Activated T-helper 2 cell treated with anti-CD3 and anti-CD28 coated beads, Interferon-gamma antibody, Interleukin-2, Interleukin-4, amounts not matched to agents 10 μg/mL and 5 μg/mL and 100 μg/mL, durations not matched to agents 14 hours and 24 hours and 36 hours (primary cell): Measurements from ENCODE around the gene NEXMIF. TPM values are rescaled to one million over a fixed set of nuclear protein-coding genes. Genes with fewer than 3 reads are reported as not detected.
"Not testable (repeated sequence)": the region's sequence is repeated elsewhere in the genome, so short reads cannot be mapped to it uniquely, and the experiment has no call there.

Experiments
- DNase-seq: peaks from one replicate; pipeline ENCODE4 v3.0.0; 2021; ENCODE audit warnings: low spot score
- H3K27ac Mint-ChIP-seq: one replicate; pipeline ENCODE4 v1.8.0; 2021; ENCODE audit warnings: mixed read lengths
- H3K27me3 Mint-ChIP-seq: one replicate; pipeline ENCODE4 v1.8.0; 2021; ENCODE audit warnings: low read depth, mixed read lengths
- H3K36me3 Mint-ChIP-seq: one replicate; pipeline ENCODE4 v1.8.0; 2021; ENCODE audit warnings: low read depth, mixed read lengths
- H3K4me1 Mint-ChIP-seq: one replicate; pipeline ENCODE4 v1.8.0; 2021; ENCODE audit warnings: low read depth, mixed read lengths
- H3K4me3 Mint-ChIP-seq: one replicate; pipeline ENCODE4 v1.8.0; 2021; ENCODE audit warnings: low read depth, mild to moderate bottlenecking, moderate library complexity, mixed read lengths
- H3K9me3 Mint-ChIP-seq: one replicate; pipeline ENCODE4 v1.8.0; 2021; ENCODE audit warnings: mixed read lengths
- intact Hi-C: fragments of 100-400 bp; cut with micrococcal nuclease; formaldehyde crosslinking; loops from one replicate; pipeline ENCODE4 v1.15.1; 2023
- total RNA-seq: library from RNA; stranded (reverse); gene quantifications from 2 replicates; pipeline ENCODE4 v1.2.3, GENCODE V29; 2022

The NEXMIF gene
- total RNA-seq, 1 donor from 2014 or later, result 0.43 TPM

DNA sequence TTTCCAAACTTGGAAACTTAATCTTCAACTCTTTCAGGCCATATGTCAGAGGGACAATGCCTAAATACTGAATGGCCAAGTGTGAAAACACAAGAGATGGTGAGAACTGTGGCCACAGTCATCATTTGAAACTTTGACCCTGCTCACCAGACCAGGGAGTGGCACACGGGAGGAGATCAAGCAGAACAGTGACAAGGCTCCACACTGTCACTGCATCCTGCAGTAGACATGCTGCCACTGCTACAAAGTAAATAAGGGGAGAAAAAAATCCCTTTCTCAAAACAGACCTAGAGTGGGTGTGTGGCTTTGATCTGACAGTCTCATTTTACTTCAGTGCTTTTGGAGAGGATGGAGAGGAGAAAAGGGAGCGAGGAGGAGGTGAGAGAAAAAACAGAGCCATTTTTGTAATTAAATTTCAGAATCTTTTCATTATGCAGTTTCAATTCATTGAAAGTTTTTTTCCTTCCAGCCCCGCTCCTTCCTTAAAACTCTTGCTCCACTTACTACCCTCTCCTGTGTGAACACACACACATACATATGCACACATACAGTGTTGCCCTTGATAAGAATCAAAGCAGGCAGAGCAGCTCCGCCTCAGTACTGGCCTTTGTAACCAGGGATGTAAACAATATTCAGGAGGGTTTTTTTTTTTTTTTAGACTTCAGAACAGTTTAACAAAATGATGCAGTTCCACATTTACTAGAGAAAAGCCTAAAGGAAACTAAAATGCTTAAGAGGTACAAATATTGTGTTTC is 34.4 kb downstream of the NEXMIF start:
- Mint-ChIP-seq H3K36me3 (no peaks in the 10 kb centered on the region), H3K27ac (no peak overlapping the region), H3K4me1 (no peaks in the 10 kb centered on the region), H3K9me3 (no peaks in the 10 kb centered on the region), H3K4me3 (no peak overlapping the region), H3K27me3 (no peaks in the 10 kb centered on the region)
- intact Hi-C loops, result no loop called here
- no peak for DNase-seq

DNA sequence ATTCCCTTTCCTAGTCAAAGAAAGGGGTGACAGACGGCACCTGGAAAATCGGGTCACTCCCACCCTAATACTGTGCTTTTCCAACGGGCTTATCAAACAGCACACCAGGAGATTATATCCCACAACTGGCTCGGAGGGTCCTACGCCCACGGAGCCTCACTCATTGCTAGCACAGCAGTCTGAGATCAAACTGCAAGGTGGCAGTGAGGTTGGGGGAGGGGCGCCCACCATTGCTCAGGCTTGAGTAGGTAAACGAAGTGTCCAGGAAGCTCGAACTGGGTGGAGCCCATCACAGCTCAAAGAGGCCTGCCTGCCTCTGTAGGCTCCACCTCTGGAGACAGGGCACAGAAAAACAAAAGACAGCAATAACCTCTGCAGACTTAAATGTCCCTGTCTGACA is 42.9 kb downstream of the NEXMIF start:
- H3K36me3 Mint-ChIP-seq, intact Hi-C loops, H3K27me3 Mint-ChIP-seq, H3K4me3 Mint-ChIP-seq, H3K27ac Mint-ChIP-seq, DNase-seq, H3K4me1 Mint-ChIP-seq, H3K9me3 Mint-ChIP-seq: not testable (repeated sequence)

DNA sequence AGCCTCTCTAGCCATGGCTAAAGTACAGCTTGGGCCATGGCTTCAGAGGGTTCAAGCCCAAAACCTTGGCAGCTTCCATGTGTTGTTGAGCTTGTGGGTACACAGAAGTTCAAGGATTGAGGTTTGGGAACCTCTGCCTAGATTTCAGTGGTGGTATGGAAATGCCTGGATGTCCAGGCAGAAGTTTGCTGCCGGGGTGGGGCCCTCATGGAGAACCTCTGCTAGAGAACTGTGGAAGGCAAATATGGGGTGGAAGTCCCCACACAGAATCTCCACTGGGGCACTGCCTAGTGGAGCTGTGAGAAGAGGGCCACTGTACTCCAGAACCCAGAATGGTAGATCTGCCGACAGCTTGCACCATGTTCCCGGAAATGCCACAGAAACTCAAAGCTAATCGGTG is 59.5 kb downstream of the NEXMIF start:
- Mint-ChIP-seq H3K27me3 (no peaks in the 10 kb centered on the region), H3K36me3 (no peaks in the 10 kb centered on the region), H3K9me3 (peaks cover 22% of the 10 kb centered on the region), H3K4me3 (no peak overlapping the region), H3K4me1 (no peaks in the 10 kb centered on the region), H3K27ac (no peak overlapping the region)
- intact Hi-C loops, result no loop called here
- DNase-seq, result no peak

DNA sequence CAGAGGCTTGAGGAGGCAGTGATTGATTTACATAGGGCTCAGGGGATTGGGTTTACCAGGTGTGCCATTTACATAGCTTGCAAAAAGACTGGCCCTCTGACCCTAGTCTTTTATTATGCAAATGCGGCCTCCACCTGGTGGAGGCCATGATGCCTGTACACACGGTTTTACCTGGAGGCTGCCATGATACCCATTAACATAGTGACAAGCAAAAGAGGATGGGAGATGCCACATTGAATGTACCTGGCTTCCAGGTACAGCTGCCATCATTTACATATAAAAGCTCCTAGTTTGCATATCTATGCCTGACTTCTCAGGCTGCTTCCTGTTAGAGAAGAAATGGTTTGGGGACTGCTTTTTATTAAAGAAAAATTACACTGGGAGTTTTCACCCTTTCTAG is 72.0 kb downstream of the NEXMIF start:
- Mint-ChIP-seq H3K4me1 (no peaks in the 10 kb centered on the region), H3K27ac (no peak overlapping the region), H3K9me3 (peaks cover 58% of the 10 kb centered on the region), H3K36me3 (no peaks in the 10 kb centered on the region), H3K4me3 (no peak overlapping the region), H3K27me3 (no peaks in the 10 kb centered on the region)
- intact Hi-C loops, result no loop called here
- DNase-seq, result no peak

DNA sequence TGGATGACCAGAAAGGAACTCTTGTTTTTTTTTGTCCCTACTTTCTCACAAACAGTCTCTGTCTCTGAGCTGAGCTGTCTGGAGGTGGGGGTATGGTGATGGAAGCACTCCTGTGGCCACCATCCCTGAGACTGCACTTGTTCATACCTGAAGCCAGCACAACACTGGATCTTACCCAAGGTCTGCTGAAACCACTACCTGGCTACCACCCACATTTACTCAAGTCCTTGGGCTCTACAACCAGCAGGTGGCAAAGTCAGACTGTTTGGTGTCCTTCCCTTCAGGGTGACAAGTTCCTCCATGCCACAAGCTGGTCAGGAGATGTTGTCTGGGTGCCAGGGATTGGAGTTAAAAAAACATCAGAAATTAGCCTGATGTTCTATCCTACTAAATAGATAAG is 89.7 kb downstream of the NEXMIF start:
- Mint-ChIP-seq H3K36me3 (no peaks in the 10 kb centered on the region), H3K27me3 (no peaks in the 10 kb centered on the region), H3K4me3 (no peak overlapping the region), H3K27ac (no peak overlapping the region), H3K9me3 (no peaks in the 10 kb centered on the region), H3K4me1 (no peaks in the 10 kb centered on the region)
- intact Hi-C loops, result no loop called here
- no peak for DNase-seq

DNA sequence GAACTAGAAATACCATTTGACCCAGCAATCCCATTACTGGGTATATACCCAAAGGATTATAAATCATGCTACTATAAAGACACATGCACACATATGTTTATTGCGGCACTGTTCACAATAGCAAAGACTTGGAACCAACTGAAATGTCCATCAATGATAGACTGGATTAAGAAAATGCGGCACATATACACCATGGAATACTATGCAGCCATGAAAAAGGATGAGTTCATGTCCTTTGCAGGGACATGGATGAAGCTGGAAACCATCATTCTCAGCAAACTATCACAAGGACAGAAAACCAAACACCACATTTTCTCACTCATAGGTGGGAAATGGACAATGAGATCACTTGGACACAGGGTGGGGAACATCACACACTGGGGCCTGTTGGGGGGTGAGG is 105.5 kb downstream of the NEXMIF start:
- H3K4me1 Mint-ChIP-seq, H3K9me3 Mint-ChIP-seq, intact Hi-C loops, H3K36me3 Mint-ChIP-seq, H3K27ac Mint-ChIP-seq, DNase-seq, H3K27me3 Mint-ChIP-seq, H3K4me3 Mint-ChIP-seq: not testable (repeated sequence)

DNA sequence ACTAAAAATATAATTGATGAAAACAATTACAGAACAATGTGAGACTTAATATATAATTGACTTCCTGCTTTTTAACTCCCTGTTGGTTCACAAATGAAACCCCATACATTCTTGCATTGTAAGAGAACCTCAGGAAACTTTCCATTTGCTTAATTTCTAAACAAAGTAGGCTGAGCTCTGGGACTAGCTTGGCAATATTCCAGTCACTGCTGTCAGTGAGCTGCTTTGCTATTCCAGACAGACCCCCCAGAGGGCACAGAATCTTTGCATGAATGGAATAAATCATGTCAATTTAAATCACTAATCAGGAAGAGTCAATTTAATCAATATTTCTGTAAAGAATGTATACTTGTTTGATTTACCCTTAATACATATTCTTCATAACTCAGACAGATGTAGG is 110.6 kb downstream of the NEXMIF start:
- DNase-seq, result no peak
- H3K36me3 Mint-ChIP-seq, result no peaks in the 10 kb centered on the region
- H3K4me3 Mint-ChIP-seq, result no peak overlapping the region
- H3K4me1 Mint-ChIP-seq, result no peaks in the 10 kb centered on the region
- H3K9me3 Mint-ChIP-seq, result no peaks in the 10 kb centered on the region
- H3K27me3 Mint-ChIP-seq, result no peaks in the 10 kb centered on the region
- no peak overlapping the region for H3K27ac Mint-ChIP-seq
- intact Hi-C loops, result no loop called here

DNA sequence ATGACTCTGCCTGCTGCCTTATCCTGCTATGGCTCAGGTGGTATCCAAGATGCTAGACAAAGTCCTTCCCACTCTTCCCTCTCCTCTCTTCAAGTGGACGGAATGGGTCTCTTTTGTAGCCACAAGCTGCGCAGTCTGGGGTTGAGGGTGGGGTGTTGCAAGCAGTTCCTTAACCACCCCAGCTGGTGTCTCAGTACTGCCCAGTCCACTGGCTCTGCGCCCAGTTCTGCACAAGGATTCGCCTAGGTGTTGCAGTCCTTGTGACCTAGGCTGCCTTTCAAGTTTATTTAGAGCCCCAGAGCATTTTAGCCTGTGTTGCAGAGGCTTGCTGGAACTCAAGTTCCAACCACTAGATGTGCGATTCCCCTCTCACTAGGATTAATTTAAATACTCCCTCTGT is 120.7 kb downstream of the NEXMIF start:
- intact Hi-C loops, result no loop called here

DNA sequence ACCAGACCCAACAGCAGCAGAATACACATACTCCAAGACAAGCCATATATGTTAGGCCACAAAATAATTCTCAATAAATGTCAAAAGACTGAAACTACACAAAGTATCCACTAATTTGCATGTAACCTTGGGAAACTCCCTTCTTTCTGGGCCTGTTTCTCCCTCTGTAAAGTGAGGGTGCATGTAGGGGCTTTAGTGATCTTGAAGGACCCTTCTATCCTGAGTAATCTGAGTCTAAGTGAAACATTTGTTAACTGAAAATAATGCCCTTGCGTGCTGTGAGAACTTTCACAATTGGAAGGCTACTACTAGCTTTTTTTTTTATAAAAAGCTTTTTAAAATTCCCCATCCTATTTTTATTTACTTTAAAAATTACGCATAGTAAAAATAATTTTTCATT is 125.2 kb downstream of the NEXMIF start:
- Mint-ChIP-seq H3K36me3 (no peaks in the 10 kb centered on the region), H3K4me1 (no peaks in the 10 kb centered on the region), H3K9me3 (no peaks in the 10 kb centered on the region), H3K27me3 (no peaks in the 10 kb centered on the region), H3K4me3 (no peak overlapping the region), H3K27ac (no peak overlapping the region)
- DNase-seq, result no peak
- intact Hi-C loops, result no loop called here

More for the DNA sequence above, 120.7 kb downstream of the NEXMIF start:
- DNase-seq, result no peak
- H3K9me3 Mint-ChIP-seq, result no peaks in the 10 kb centered on the region
- H3K4me3 Mint-ChIP-seq, result no peak overlapping the region
- H3K27me3 Mint-ChIP-seq, result no peaks in the 10 kb centered on the region
- no peaks in the 10 kb centered on the region for H3K36me3 Mint-ChIP-seq
- H3K4me1 Mint-ChIP-seq, result no peaks in the 10 kb centered on the region
- no peak overlapping the region for H3K27ac Mint-ChIP-seq

DNA sequence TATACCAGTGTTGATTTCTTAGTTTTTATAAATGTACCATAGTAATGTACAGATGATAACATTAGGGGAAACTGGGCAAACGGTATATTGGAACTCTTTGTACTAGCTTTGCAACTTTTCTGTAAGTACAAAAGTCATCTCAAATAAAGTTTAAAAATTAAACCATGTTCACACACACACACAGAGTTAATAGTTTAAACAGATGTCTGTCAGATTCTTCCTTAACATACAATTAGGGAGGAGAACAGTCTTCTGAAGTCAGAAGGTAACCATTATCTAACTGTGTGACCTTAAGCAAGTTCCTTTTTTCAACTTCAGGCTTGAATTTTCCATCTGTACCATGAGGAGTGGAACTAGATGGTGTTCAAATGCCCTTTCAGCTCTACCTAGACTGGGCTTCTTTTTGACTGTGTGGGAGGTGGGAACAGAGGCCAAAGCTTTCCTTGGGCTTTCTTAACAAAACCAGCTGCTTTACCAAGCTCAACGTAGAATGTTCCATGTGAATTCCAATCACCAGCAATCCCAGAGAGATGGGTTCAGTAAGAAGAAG is 127.8 kb downstream of the NEXMIF start:
- no peak for DNase-seq
- Mint-ChIP-seq H3K9me3 (no peaks in the 10 kb centered on the region), H3K36me3 (no peaks in the 10 kb centered on the region), H3K4me1 (no peaks in the 10 kb centered on the region), H3K27ac (no peak overlapping the region), H3K4me3 (no peak overlapping the region), H3K27me3 (no peaks in the 10 kb centered on the region)
- intact Hi-C loops, result no loop called here

DNA sequence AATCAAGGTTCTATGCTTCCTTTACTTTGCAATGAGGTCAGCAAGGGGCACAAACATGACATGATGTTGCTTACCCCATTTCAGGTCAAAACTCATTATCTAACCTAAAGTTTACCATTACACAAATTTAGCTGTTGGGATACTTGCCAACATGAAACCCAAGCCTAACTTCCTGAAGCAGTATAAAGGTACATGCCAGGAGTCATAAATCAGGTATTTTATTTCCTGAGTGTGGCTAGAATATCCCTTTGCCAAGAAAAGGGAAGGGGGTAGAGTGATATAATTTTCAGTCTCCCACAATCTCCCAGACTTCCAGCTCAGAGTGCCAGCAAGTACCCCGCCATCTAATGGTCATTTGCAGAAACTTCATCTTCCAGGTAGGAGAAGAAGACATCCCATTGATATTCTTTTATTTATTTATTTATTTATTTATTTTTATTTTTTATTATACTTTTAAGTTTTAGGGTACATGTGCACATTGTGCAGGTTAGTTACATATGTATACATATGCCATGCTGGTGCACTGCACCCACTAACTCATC is 136.6 kb downstream of the NEXMIF start:
- Mint-ChIP-seq H3K4me3 (no peak overlapping the region), H3K36me3 (no peaks in the 10 kb centered on the region), H3K9me3 (no peaks in the 10 kb centered on the region), H3K27ac (no peak overlapping the region), H3K4me1 (no peaks in the 10 kb centered on the region), H3K27me3 (no peaks in the 10 kb centered on the region)
- DNase-seq, result no peak
- intact Hi-C loops, result no loop called here

DNA sequence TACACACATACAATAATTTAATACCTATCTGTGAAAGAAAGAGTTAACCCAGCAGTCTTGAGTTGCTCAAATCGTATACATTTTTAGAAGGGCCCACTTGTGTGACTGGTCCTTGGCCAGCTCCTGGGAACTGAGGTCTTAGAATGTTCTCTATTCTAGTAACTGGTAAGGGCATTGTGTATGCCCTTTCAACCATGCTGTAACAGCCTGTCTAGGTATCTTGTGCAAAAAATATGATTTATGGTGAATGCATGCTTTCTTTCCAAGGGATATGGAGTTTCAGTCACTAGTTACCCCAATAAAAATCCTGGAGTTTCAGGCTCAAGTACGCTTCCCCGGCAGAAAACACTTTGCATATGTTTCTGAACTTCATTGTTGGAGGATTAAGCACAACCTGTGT is 140.6 kb downstream of the NEXMIF start:
- Mint-ChIP-seq H3K27ac (no peak overlapping the region), H3K9me3 (no peaks in the 10 kb centered on the region), H3K4me1 (no peaks in the 10 kb centered on the region), H3K4me3 (no peak overlapping the region), H3K36me3 (no peaks in the 10 kb centered on the region), H3K27me3 (no peaks in the 10 kb centered on the region)
- no peak for DNase-seq
- intact Hi-C loops, result no loop called here

DNA sequence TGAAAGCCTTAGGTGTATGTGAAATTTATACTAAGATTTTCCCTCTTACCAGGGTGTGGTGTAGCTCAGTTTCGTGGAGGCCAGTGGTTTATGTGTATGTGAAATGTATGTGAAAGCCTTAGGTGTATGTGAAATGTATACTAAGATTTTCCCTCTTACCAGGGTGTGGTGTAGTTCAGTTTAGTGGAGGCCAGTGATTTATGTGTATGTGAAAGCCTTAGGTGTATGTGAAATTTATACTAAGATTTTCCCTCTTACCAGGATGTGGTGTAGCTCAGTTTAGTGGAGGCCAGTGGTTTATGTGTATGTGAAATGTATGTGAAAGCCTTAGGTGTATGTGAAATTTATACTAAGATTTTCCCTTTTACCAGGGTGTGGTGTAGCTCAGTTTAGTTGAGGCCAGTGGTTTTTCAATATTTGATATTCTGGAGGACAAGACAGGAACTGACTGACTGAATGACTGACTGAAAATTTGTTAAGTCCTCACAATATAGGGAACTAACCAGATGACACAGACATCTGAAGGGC is 143.7 kb downstream of the NEXMIF start:
- intact Hi-C loops, result no loop called here
- no peaks in the 10 kb centered on the region for H3K9me3 Mint-ChIP-seq
- H3K36me3 Mint-ChIP-seq, result no peaks in the 10 kb centered on the region
- no peaks in the 10 kb centered on the region for H3K27me3 Mint-ChIP-seq
- H3K4me1 Mint-ChIP-seq, result no peaks in the 10 kb centered on the region
- H3K4me3 Mint-ChIP-seq, result no peak overlapping the region
- no peak overlapping the region for H3K27ac Mint-ChIP-seq
- DNase-seq, result no peak
